ENCODE measurements around the gene MED13L.
A peak's percentile ranks its signal among the peaks of the same experiment; 100 is the strongest.

The MED13L gene

GRCh38 chr12:116188581-116188980 is 88.9 kb downstream of the MED13L start:
- Histone ChIP-seq H3K56ac (ENCODE audit: low read length) (no peak overlapping the region), H2BK5ac (ENCODE audit: low read length) (no peak overlapping the region), H3K27ac (ENCODE audit: low read depth, low read length) (no peak overlapping the region), H3K18ac (ENCODE audit: low read length) (no peak overlapping the region), H4K8ac (ENCODE audit: low read depth, low read length) (no peak overlapping the region), H3K4me1 (ENCODE audit: control insufficient read depth, low read depth, low read length) (no peaks in the 10 kb centered on the region), H2AK5ac (ENCODE audit: low read length) (no peak overlapping the region), H3K23ac (ENCODE audit: low read length) (no peak overlapping the region), H4K5ac (ENCODE audit: low read length) (no peak overlapping the region), H3K27me3 (ENCODE audit: insufficient read depth, low read length, poor library complexity) (no peaks in the 10 kb centered on the region), H3K79me1 (ENCODE audit: low read length) (peaks cover 2% of the 10 kb centered on the region), H3K4me3 (ENCODE audit: low read length) (no peak overlapping the region), H2BK15ac (replicated peaks; ENCODE audit: low read depth) (no peak overlapping the region), H3K36me3 (ENCODE audit: control insufficient read depth, insufficient read depth, low read length) (no peaks in the 10 kb centered on the region), H3K4ac (ENCODE audit: low read depth, low read length) (no peak overlapping the region), H2BK120ac (ENCODE audit: low read depth, low read length) (no peak overlapping the region), H3K79me2 (ENCODE audit: control insufficient read depth, insufficient read depth, low read length) (peaks cover 37% of the 10 kb centered on the region), H3K4me2 (ENCODE audit: low read length) (no peak overlapping the region), H3K9ac (ENCODE audit: low read length) (no peak overlapping the region)
- DNase-seq = no peak
- 100% methylated on average over 2 of the region's 3 CpGs for WGBS (ENCODE audit: extremely low coverage, insufficient coverage, low lambda C conversion rate)

DNA sequence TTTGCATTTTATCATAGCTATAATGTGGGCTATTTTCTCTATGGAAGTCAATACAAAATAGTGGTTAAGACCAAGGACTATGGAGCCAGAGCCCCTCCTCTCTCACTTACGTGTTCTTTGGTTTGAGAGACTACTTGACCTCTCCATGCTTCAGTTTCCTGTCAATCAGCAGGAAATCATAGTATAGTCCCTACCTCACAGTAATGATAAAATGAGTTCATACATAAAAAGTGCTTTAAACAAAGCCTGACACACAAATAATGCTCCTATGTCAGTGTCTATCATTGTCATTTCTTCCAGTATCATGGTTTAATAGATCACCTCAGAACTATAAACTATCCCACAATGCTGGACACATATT is 90.4 kb downstream of the MED13L start:
- no peak overlapping the region for H2BK5ac ChIP-seq (ENCODE audit: low read length)
- no peak overlapping the region for H2BK15ac ChIP-seq (replicated peaks; ENCODE audit: low read depth)
- H4K5ac ChIP-seq (ENCODE audit: low read length) = no peak overlapping the region
- no peak overlapping the region for H2AK5ac ChIP-seq (ENCODE audit: low read length)
- no peaks in the 10 kb centered on the region for H3K36me3 ChIP-seq (ENCODE audit: control insufficient read depth, insufficient read depth, low read length)
- H3K56ac ChIP-seq (ENCODE audit: low read length) = no peak overlapping the region
- H3K4me1 ChIP-seq (ENCODE audit: control insufficient read depth, low read depth, low read length) = peaks cover 4% of the 10 kb centered on the region
- H2BK120ac ChIP-seq (ENCODE audit: low read depth, low read length) = no peak overlapping the region
- no peak overlapping the region for H4K8ac ChIP-seq (ENCODE audit: low read depth, low read length)
- H3K27me3 ChIP-seq (ENCODE audit: insufficient read depth, low read length, poor library complexity) = no peaks in the 10 kb centered on the region
- no peak for DNase-seq
- H3K23ac ChIP-seq (ENCODE audit: low read length) = no peak overlapping the region
- H3K27ac ChIP-seq (ENCODE audit: low read depth, low read length) = no peak overlapping the region
- no peak overlapping the region for H3K4me2 ChIP-seq (ENCODE audit: low read length)
- WGBS (ENCODE audit: extremely low coverage, insufficient coverage, low lambda C conversion rate) = no CpG with 5 or more reads among the region's 1 CpG
- H3K18ac ChIP-seq (ENCODE audit: low read length) = no peak overlapping the region
- H3K79me1 ChIP-seq (ENCODE audit: low read length) = peaks cover 4% of the 10 kb centered on the region
- H3K79me2 ChIP-seq (ENCODE audit: control insufficient read depth, insufficient read depth, low read length) = peaks cover 38% of the 10 kb centered on the region
- no peak overlapping the region for H3K4ac ChIP-seq (ENCODE audit: low read depth, low read length)
- H3K4me3 ChIP-seq (ENCODE audit: low read length) = no peak overlapping the region
- no peak overlapping the region for H3K9ac ChIP-seq (ENCODE audit: low read length)

DNA sequence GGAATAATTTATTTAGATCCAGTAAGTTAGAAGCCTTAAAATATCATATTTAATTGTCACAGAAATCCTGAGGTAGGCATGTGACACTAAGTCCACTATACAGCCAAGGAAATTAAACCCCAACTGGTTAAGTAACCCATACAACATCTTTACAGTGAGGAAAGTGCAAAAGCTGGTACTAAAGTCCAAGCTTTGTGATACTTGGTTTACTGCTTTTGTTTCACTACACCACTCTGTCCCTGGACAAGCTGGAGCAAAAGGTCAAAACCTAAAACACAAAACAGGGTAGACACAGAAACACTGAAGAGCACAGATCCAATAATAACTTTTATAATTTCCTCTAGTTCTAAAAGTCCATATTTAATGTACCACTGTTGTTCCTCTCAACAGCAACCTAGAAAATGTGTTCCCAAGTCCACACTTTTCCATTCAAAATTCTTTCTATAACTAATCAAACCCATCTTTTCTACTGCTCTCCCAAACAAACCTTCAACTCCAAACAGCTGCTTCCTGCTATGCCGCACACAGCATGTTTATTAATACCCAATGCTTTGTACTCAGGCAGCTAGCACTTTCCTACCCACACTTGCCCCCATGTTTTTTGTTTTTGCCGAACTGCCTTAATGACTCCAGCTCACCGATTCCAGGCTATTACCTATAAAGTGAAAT is 90.9 kb downstream of the MED13L start:
- Histone ChIP-seq H2BK15ac (replicated peaks; ENCODE audit: low read depth) (no peak overlapping the region), H3K4me2 (ENCODE audit: low read length) (no peak overlapping the region), H3K79me2 (ENCODE audit: control insufficient read depth, insufficient read depth, low read length) (peaks cover 40% of the 10 kb centered on the region), H3K27ac (ENCODE audit: low read depth, low read length) (no peak overlapping the region), H2AK5ac (ENCODE audit: low read length) (no peak overlapping the region), H3K79me1 (ENCODE audit: low read length) (peaks cover 6% of the 10 kb centered on the region), H3K9ac (ENCODE audit: low read length) (no peak overlapping the region), H4K5ac (ENCODE audit: low read length) (no peak overlapping the region), H3K27me3 (ENCODE audit: insufficient read depth, low read length, poor library complexity) (no peaks in the 10 kb centered on the region), H3K23ac (ENCODE audit: low read length) (no peak overlapping the region), H3K4ac (ENCODE audit: low read depth, low read length) (no peak overlapping the region), H3K18ac (ENCODE audit: low read length) (no peak overlapping the region), H2BK5ac (ENCODE audit: low read length) (no peak overlapping the region), H3K36me3 (ENCODE audit: control insufficient read depth, insufficient read depth, low read length) (no peaks in the 10 kb centered on the region), H2BK120ac (ENCODE audit: low read depth, low read length) (no peak overlapping the region), H3K56ac (ENCODE audit: low read length) (no peak overlapping the region), H3K4me3 (ENCODE audit: low read length) (no peak overlapping the region), H3K4me1 (ENCODE audit: control insufficient read depth, low read depth, low read length) (peaks cover 6% of the 10 kb centered on the region), H4K8ac (ENCODE audit: low read depth, low read length) (no peak overlapping the region)
- WGBS (ENCODE audit: extremely low coverage, insufficient coverage, low lambda C conversion rate) = 100% methylated on average over 1 of the region's 3 CpGs
- DNase-seq = no peak

DNA sequence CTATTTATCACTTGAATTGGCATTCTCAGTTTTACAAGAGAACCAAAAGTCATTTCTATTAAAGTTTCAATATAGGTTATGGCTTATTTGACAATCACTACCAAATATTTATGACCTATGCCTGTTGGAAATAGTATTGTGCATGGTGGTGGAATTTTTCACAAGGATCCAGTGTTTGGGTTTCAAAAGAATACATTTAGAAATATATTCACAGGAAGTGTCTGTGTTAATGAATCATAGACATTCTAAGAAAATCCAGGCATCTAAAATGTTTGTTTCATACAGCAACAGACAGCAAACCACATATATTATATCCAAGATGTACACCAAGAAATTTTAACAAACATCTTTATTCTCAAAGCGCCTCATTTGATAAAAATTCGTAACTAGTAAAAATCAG is 92.7 kb downstream of the MED13L start:
- no CpG with 5 or more reads among the region's 2 CpGs for WGBS (ENCODE audit: extremely low coverage, insufficient coverage, low lambda C conversion rate)
- no peak overlapping the region for H2BK15ac ChIP-seq (replicated peaks; ENCODE audit: low read depth)
- H3K27ac ChIP-seq (ENCODE audit: low read depth, low read length) = no peak overlapping the region
- H3K9ac ChIP-seq (ENCODE audit: low read length) = no peak overlapping the region
- no peak overlapping the region for H3K4ac ChIP-seq (ENCODE audit: low read depth, low read length)
- no peak overlapping the region for H3K4me2 ChIP-seq (ENCODE audit: low read length)
- H2BK5ac ChIP-seq (ENCODE audit: low read length) = no peak overlapping the region
- H3K4me3 ChIP-seq (ENCODE audit: low read length) = no peak overlapping the region
- no peak for DNase-seq
- H4K8ac ChIP-seq (ENCODE audit: low read depth, low read length) = no peak overlapping the region
- H3K23ac ChIP-seq (ENCODE audit: low read length) = no peak overlapping the region
- H3K79me2 ChIP-seq (ENCODE audit: control insufficient read depth, insufficient read depth, low read length) = peaks cover 50% of the 10 kb centered on the region
- H3K79me1 ChIP-seq (ENCODE audit: low read length) = peaks cover 9% of the 10 kb centered on the region
- H2AK5ac ChIP-seq (ENCODE audit: low read length) = no peak overlapping the region
- peaks cover 6% of the 10 kb centered on the region for H3K4me1 ChIP-seq (ENCODE audit: control insufficient read depth, low read depth, low read length)
- no peak overlapping the region for H3K56ac ChIP-seq (ENCODE audit: low read length)
- no peak overlapping the region for H3K18ac ChIP-seq (ENCODE audit: low read length)
- H4K5ac ChIP-seq (ENCODE audit: low read length) = no peak overlapping the region
- H2BK120ac ChIP-seq (ENCODE audit: low read depth, low read length) = no peak overlapping the region
- no peaks in the 10 kb centered on the region for H3K27me3 ChIP-seq (ENCODE audit: insufficient read depth, low read length, poor library complexity)
- H3K36me3 ChIP-seq (ENCODE audit: control insufficient read depth, insufficient read depth, low read length) = no peaks in the 10 kb centered on the region

DNA sequence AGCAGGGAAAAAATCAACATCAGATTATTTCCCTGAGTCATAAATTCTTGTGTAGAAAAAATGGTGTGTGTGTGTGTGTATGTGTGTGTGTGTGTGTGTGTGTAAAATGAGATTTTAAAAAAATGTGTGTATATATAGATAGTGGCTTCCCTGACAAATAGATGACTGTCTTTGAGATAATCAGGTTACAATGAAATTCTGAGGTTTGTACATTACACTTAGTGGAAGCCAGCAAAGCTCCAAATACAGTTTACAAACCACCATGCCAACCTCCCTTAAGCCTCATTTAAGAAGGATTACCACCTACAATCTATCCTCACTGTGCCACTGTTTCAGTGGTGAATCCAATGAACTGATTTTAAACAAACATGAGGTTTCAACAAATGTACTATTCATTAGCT is 93.8 kb downstream of the MED13L start:
- Histone ChIP-seq H3K36me3 (ENCODE audit: control insufficient read depth, insufficient read depth, low read length) (no peaks in the 10 kb centered on the region), H3K4me3 (ENCODE audit: low read length) (no peak overlapping the region), H2AK5ac (ENCODE audit: low read length) (no peak overlapping the region), H2BK120ac (ENCODE audit: low read depth, low read length) (no peak overlapping the region), H3K27me3 (ENCODE audit: insufficient read depth, low read length, poor library complexity) (no peaks in the 10 kb centered on the region), H3K4me1 (ENCODE audit: control insufficient read depth, low read depth, low read length) (peaks cover 6% of the 10 kb centered on the region), H3K4me2 (ENCODE audit: low read length) (no peak overlapping the region), H3K56ac (ENCODE audit: low read length) (no peak overlapping the region), H2BK15ac (replicated peaks; ENCODE audit: low read depth) (no peak overlapping the region), H3K9ac (ENCODE audit: low read length) (no peak overlapping the region), H3K79me1 (ENCODE audit: low read length) (peaks cover 9% of the 10 kb centered on the region), H3K23ac (ENCODE audit: low read length) (no peak overlapping the region), H3K27ac (ENCODE audit: low read depth, low read length) (no peak overlapping the region), H3K4ac (ENCODE audit: low read depth, low read length) (no peak overlapping the region), H3K18ac (ENCODE audit: low read length) (no peak overlapping the region), H3K79me2 (ENCODE audit: control insufficient read depth, insufficient read depth, low read length) (peaks cover 55% of the 10 kb centered on the region), H4K8ac (ENCODE audit: low read depth, low read length) (no peak overlapping the region), H4K5ac (ENCODE audit: low read length) (no peak overlapping the region), H2BK5ac (ENCODE audit: low read length) (no peak overlapping the region)
- DNase-seq = no peak

DNA sequence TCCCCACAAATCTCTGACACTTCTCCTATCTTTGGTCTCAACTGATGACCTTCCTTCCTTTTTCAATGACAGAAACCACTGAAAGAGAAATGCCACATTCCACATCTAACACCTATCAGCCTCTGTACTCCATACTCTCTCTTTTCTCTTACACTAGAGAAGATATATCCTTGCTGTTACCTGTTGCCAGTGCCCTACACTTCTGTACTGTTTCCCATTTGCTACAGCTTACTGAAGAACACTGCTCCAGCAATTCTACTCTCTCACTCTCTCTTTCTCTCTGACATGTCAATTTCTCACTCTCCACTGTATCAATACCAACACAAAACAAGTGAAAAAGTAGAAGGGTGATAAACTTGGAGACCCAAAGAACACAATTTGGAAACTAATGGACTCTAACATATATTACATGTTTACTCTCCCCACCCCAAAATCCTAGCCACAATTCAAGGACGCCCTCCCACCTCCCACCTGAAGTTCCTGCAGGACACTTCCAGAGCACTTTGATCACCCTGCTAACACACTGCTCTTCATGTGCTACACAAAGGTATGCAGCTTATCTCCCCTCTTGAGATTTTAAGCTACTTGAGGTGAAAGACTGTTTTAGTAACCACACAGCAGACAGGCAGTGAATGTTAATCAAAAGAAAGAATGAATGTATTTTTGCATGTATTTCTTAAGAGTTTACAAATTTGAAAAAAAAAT is 95.0 kb downstream of the MED13L start:
- no peak overlapping the region for H3K27ac ChIP-seq (ENCODE audit: low read depth, low read length)
- H3K23ac ChIP-seq (ENCODE audit: low read length) = no peak overlapping the region
- H4K8ac ChIP-seq (ENCODE audit: low read depth, low read length) = no peak overlapping the region
- H2BK15ac ChIP-seq (replicated peaks; ENCODE audit: low read depth) = no peak overlapping the region
- no peak overlapping the region for H2BK5ac ChIP-seq (ENCODE audit: low read length)
- WGBS (ENCODE audit: extremely low coverage, insufficient coverage, low lambda C conversion rate) = no CpG with 5 or more reads among the region's 1 CpG
- H3K79me1 ChIP-seq (ENCODE audit: low read length) = peaks cover 9% of the 10 kb centered on the region
- no peaks in the 10 kb centered on the region for H3K36me3 ChIP-seq (ENCODE audit: control insufficient read depth, insufficient read depth, low read length)
- no peak overlapping the region for H4K5ac ChIP-seq (ENCODE audit: low read length)
- H2BK120ac ChIP-seq (ENCODE audit: low read depth, low read length) = no peak overlapping the region
- peak; percentile 81 for DNase-seq
- peaks cover 6% of the 10 kb centered on the region for H3K4me1 ChIP-seq (ENCODE audit: control insufficient read depth, low read depth, low read length)
- peaks cover 55% of the 10 kb centered on the region for H3K79me2 ChIP-seq (ENCODE audit: control insufficient read depth, insufficient read depth, low read length)
- H3K4ac ChIP-seq (ENCODE audit: low read depth, low read length) = no peak overlapping the region
- H3K4me3 ChIP-seq (ENCODE audit: low read length) = no peak overlapping the region
- no peaks in the 10 kb centered on the region for H3K27me3 ChIP-seq (ENCODE audit: insufficient read depth, low read length, poor library complexity)
- H3K9ac ChIP-seq (ENCODE audit: low read length) = no peak overlapping the region
- H3K56ac ChIP-seq (ENCODE audit: low read length) = no peak overlapping the region
- no peak overlapping the region for H2AK5ac ChIP-seq (ENCODE audit: low read length)
- no peak overlapping the region for H3K4me2 ChIP-seq (ENCODE audit: low read length)
- no peak overlapping the region for H3K18ac ChIP-seq (ENCODE audit: low read length)
